Endothelial cell of hepatic sinusoid (primary cell): ENCODE measurements around the gene GABBR2.
"Not testable (repeated sequence)": the region's sequence is repeated elsewhere in the genome, so short reads cannot be mapped to it uniquely, and the experiment has no call there.

Experiments used
- in situ Hi-C: cut with HindIII; loops from 2 replicates; pipeline ENCODE4 v1.10.0; 2017; ENCODE audit warnings: low sequenced_read_pairs

The GABBR2 gene

DNA sequence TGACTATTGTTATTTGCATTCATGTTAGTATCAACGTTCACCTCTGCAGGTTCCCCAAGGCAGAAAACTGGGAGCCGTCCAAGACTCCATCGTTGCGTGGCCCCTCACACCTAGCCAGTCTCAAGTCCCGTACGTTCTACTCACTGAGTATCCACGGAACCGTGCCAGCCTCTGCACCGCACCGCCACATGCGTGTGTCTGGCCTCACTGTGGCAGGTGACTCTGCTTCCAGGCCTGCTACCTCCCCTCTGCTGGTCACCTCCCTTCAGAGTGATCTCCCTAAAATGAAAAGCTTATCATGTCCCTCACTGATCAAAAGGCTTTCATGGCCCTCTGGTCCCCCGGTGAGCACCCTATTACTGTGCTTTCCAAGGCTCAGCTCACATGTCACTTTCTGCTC lies 108.1 kb downstream of the GABBR2 start:
- in situ Hi-C loops, result no loop called here

- in situ Hi-C loops, result no loop called here
These were observed 109.0 kb downstream of the GABBR2 start for GRCh38 chr9:98599566-98600216.

DNA sequence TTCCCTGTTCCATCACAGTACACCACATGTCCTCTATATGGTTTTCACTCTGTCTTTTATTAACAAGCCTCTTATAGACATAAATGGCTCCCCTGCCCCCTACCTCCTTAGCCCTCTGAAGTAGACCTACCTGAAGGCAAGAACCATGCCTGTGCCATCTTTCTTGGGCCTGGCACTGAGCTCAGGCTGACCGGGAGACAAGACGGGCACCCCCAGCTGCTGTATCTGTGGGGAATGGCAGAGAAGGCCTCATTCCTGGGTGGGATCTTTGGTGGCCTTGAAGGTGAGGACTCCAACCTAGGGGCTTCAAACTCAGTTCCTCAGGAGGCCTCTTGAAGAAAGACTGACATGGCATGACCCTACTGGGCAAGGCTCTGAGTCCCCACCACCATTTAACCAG lies 109.9 kb downstream of the GABBR2 start:
- in situ Hi-C loops, result no loop called here

DNA sequence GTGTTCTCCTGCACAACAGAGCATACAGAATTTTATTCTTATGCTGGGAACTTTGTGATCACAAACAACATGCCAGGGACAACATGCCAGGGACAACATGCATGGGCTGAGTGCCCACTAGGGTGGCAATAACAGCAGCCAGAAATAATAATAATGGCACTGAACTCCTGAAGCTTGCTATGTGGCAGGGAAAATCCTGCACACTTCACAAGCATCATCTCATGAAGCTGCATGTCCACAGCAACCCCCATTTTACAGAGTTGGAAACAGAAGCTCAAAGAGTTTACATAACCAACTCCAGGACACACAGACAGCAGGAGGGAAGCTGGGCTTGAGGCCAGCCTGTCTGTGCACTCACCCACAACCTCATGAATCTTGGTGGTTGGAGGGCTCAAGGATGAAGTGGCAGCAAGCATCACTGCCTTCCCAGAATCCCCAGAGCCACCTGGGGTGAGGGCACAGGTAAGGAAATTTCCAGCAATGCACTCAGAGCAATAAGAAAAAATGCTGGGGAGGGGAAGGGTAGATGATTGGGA lies 111.4 kb downstream of the GABBR2 start:
- in situ Hi-C loops, result no loop called here

DNA sequence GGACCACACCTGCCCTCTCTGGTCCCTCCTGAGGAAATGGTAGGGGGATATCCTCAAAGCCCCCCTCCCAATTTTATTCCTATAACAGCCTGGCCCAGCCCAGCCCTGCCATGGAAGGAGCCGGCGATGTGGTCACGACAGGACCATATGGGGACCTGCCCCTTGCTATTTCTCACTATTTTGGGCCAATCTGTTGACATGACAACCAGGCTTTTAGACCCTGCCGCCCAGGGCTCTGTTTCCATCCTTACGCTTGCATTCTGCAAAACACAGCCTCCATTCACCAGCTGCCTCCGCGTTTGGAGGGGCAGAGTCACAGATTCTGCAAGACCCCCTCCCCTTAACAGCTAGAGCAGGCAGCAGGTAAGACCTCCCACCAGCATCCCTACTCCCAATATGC lies 112.2 kb downstream of the GABBR2 start:
- in situ Hi-C loops, result no loop called here

GRCh38 chr9:98594546-98595160 lies 114.1 kb downstream of the GABBR2 start:
- in situ Hi-C loops, result no loop called here

DNA sequence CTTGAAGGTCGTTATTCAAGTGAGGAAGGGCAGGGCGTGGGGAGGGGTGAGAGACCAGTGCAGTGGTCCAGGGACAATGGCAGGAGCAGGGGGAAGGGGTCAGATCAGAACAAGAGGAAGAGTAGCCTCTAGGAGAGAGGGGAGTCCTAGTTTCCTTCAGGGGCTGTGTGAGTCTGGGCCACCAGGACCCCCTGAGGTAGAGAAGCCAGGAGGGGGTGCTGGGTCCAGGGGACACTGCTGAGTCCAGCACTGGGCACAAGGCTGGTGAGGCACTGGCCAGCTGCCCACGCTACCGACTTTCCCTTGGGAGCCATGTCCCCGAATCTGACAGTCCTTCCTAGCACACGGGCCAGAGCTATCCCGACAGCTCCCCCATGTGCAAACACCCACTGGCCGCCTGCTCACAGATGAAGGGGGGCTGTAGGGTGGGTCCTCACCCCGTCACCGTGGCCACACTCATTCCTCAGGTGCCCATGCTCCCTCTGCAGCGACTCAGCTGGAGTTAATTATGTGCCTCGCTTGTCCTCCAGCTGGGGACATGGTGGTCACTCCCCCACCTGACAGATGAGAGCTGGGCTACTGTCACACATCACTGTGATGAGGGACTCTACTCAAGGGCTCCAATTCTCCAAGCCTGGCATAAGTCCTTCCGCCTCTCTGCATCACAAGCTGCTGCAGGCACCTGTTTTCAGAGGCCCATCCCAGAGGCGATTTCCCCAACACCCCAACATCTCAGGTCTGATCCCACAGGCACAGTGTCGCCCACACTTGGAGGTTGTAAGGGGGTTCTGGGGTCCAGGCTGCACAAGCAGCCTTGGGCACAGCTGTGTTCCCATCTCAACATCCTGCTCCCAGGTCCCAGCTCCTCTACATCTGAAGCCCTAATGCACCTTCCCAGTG lies 115.1 kb downstream of the GABBR2 start:
- in situ Hi-C loops, result no loop called here

GRCh38 chr9:98591696-98592095 lies 117.0 kb downstream of the GABBR2 start:
- in situ Hi-C loops, result no loop called here

GRCh38 chr9:98590101-98590500 lies 118.6 kb downstream of the GABBR2 start:
- in situ Hi-C loops, result no loop called here

DNA sequence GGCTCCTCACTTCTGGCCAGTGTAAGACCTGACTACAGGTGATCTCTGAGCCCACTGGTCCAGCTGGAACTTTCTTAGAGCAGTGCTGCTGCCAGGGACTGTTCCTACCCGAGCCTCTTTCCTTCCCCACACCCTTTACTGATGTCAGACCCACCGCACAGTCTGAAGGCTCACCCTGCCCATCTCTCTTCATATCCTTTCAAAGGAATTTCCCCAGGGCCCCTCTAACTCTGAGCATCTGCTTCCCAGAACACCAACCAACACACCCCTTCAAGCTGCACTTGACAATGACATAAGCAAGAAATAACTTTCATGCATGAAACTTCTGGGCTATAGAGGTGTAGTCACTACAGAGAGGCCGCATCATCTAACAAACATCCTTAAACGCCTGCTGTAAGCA lies 119.6 kb downstream of the GABBR2 start:
- in situ Hi-C loops, result no loop called here

DNA sequence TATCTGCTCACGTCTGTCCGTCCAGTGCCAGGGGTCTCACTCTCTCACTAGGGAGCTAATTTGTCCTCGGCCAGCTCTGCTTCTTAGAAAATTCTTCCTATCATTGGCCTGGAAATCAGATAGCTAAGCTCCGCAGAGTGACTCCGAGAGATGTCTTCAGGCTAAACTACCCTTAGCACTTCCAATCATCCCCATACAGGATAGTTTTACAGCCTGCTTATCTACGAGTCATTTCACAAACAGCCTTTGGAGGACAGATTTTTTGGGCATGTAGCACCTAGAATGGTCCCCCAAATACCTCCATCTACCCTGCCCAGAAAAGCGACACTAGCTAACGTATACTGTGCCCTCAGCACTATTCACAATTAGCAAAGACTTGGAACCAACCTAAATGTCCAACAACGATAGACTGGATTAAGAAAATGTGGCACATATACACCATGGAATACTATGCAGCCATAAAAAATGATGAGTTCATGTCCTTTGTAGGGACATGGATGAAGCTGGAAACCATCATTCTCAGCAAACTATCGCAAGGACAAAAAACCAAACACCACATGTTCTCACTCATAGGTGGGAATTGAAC lies 123.8 kb downstream of the GABBR2 start:
- in situ Hi-C loops, result not testable (repeated sequence)

GRCh38 chr9:98584059-98584458 lies 124.7 kb downstream of the GABBR2 start:
- in situ Hi-C loops, result no loop called here

DNA sequence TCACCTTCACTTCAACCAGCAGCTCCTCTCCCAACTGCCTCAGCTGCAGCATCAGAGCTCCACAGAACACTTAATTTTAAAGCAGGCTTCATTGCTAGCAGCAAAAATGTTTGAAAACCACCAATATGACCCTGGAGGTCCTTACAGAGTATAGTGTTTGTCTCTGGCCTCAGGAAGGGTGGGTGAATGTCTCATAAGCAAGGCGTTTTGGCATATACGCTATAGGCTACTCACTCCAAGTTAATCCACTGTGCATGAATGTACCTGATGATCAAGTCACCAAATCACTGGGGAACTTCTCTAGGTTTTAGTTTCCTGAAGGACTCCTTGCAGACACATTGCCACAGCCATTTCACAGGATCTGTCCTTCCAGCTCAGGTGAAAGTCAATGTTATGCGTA lies 125.3 kb downstream of the GABBR2 start:
- in situ Hi-C loops, result no loop called here

- in situ Hi-C loops, result no loop called here
These were observed 127.8 kb downstream of the GABBR2 start for GRCh38 chr9:98580956-98581355.

DNA sequence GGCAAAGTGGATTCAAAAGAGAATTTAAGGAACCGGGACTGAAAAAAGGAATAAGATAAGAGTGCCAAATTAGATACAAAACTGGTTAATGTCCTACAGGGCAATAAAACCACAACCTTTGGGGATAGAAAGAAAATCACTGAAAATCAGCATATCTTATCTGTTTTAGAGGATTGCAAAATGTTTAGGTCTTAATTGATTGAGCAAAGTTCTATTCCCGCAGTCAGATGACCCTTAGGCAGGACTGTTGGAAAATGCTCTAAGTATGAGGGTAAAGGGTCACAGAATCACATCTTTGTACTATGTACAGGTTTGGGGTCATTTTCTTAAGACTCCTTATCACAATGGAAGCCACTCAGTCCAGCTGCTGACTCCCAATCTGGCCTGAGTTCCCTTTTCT lies 129.0 kb downstream of the GABBR2 start:
- in situ Hi-C loops, result no loop called here

DNA sequence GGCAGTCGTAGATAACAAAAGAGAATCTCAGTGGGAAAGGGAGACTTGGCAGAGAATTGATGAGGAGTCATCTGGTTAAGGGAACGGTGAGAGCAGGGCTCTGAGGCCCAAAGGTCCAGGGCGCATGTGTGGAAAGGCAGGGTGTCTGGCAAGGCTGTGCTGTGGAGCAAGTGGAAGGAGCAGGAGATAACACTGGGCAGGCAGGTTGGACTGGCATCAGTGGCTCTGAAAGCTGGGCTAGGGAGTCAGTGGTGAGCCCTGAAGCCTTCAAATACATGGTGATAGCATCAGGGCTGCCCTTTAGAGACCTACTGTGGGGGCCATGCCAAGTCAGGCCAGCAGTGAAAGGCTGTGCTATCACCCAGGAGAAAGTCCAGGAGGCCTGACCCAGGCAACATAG lies 131.3 kb downstream of the GABBR2 start:
- in situ Hi-C loops, result no loop called here

DNA sequence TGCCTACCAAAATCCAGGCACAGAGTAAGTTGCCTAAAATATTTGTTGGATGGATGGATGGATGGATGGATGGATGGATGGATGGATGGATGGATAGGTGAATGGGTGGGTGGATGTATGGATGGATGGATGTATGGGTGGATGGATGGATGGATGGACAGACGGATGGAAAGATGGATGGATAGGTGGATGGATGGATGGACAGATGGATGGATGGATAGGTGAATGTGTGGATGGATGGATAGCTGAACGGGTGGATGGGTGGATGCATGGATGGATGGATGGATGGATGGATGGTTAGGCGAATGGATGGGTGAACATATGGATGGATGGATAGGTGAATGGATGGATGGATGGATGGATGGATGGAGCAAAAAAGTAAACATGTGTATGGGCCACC lies 131.9 kb downstream of the GABBR2 start:
- in situ Hi-C loops, result no loop called here

- in situ Hi-C loops, result no loop called here
These were observed 132.4 kb downstream of the GABBR2 start for GRCh38 chr9:98576354-98576753.

DNA sequence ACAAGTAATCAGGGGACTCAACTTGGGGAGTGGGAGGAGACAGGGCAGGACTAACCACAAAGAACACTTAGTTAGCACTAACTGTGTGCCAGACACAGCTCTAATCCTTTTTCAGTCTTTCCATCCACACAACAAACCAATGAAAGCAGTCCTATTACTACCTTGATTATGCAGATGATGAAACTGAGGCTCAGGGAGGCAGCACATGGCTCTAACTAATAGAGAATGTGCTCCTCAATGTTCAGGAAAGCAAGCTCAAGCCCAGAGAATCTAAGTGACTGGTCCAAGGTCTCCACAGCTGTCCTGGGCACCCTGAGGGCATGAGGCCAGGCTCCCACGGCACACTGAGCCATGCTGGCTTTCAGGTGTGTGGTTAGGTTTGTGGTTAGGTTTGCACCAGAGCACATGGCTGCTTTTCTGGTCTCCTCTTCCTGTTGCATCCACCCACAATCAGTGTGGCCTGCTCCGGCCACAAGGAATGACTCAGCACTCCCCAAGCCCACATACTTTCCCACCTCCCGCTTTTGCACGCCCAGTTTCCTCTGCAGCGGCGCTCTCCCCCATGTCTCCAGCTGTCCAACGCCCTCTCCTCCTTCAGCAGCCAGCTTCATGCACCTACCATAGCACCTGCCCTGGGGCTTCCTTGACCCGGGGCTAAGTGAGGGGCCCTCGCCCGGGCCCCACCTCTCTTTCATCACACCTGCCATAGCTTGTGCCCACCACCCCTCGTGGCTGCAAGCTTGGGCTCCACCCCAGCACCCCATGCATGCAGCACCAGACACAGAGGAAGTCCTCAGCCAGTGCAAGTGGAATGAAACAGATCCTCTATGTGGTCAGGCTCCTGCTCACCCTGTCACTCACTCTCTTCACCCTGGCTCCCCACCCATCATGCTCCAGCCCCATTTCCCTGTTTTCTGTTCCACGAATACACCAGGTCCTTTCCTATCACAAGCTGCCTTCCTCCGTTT lies 133.1 kb downstream of the GABBR2 start:
- in situ Hi-C loops, result no loop called here

DNA sequence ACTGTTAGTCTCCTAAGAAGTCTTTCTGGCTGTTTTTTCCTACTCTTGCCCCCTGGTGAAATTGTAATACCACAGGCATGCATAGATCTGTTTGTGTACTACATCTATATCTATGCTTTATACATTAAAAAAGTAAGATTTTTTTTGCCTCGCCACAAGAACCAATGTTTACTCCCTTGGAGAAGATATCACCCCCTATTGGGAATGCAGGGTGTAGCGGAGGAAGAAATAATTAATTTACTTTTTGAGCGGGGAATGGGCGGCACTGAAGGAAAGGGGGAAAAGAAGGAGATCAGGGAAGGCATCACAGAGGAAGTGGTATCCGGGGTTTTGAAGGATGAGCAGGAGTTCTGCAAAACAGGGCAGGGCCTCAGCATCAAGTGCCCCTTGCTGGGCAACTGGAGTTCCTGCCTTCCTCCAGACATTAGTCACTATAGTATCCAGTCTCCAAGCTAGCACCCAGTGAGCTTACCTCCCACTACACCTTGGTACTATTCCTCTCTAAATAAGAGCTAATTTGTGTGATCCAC lies 134.9 kb downstream of the GABBR2 start:
- in situ Hi-C loops, result loop anchor here (5.0 to 25.0 kb wide), 3 partner anchors 53 to 188 kb away; no protein-coding TSS in a partner anchor
